ENCODE data around the gene MMAA.

DNA sequence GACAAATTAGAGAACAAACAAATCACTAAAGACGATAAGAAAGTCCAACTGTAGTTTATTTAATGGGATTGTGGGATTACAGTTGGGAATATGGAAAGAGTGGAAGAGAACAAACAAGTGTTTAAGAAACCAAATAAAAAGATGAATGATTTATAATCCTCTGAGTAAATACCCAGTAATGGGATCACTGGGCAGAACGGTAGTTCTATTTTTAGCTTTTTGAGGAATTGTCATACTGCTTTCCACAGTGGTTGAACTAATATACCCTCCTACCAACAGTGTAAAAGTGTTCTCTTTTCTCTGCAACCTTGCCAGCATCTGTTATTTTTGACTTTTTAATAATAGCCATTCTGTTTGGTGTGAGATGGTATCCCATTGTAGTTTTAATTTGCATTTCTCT lies 75.7 kb downstream of the MMAA start:
- TF ChIP-seq EP300 (IDR thresholded peaks at IDR 0.05), result no peak
- TF ChIP-seq POLR2A (IDR thresholded peaks at IDR 0.05), result no peak

Data from gastroesophageal sphincter (tissue), 2 donors.